ENCODE results near the gene KCNK10.

The KCNK10 gene

GRCh38 chr14:88351966-88352691 lies 29.1 kb upstream of the KCNK10 start:
- TF ChIP-seq, protein P1, sequence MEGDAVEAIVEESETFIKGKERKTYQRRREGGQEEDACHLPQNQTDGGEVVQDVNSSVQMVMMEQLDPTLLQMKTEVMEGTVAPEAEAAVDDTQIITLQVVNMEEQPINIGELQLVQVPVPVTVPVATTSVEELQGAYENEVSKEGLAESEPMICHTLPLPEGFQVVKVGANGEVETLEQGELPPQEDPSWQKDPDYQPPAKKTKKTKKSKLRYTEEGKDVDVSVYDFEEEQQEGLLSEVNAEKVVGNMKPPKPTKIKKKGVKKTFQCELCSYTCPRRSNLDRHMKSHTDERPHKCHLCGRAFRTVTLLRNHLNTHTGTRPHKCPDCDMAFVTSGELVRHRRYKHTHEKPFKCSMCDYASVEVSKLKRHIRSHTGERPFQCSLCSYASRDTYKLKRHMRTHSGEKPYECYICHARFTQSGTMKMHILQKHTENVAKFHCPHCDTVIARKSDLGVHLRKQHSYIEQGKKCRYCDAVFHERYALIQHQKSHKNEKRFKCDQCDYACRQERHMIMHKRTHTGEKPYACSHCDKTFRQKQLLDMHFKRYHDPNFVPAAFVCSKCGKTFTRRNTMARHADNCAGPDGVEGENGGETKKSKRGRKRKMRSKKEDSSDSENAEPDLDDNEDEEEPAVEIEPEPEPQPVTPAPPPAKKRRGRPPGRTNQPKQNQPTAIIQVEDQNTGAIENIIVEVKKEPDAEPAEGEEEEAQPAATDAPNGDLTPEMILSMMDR (IDR thresholded peaks at IDR 0.05): no peak

GRCh38 chr14:88348546-88348945 lies 25.5 kb upstream of the KCNK10 start:
- TF ChIP-seq, protein P1 (IDR thresholded peaks at IDR 0.05): no peak

GRCh38 chr14:88346048-88346639 lies 23.1 kb upstream of the KCNK10 start:
- TF ChIP-seq, protein P1 (IDR thresholded peaks at IDR 0.05): no peak

- TF ChIP-seq, protein P1 (IDR thresholded peaks at IDR 0.05): no peak
Observed at GRCh38 chr14:88342980-88343379, 19.9 kb upstream of the KCNK10 start.

DNA sequence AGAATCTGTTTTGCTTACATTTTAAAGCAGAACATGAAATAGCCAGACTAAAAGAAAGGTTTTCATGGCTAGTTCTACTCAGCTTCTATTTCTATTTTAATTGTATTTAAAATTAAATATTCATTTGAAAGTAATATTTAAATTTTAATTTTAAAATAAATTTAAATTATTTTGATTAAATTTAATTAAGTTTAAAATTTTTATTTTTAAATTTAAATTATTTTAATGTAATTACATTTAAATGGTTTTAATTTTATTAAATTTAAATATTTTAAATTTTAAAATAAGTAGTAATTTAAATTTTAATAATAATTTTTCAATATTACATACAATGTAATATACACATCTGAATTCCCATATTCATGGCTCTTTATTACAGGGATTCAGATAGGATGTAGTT lies 17.3 kb upstream of the KCNK10 start:
- TF ChIP-seq, protein P1 (IDR thresholded peaks at IDR 0.05): no peak

GRCh38 chr14:88333036-88333435 lies 10.0 kb upstream of the KCNK10 start:
- TF ChIP-seq, protein P1 (IDR thresholded peaks at IDR 0.05): no peak

DNA sequence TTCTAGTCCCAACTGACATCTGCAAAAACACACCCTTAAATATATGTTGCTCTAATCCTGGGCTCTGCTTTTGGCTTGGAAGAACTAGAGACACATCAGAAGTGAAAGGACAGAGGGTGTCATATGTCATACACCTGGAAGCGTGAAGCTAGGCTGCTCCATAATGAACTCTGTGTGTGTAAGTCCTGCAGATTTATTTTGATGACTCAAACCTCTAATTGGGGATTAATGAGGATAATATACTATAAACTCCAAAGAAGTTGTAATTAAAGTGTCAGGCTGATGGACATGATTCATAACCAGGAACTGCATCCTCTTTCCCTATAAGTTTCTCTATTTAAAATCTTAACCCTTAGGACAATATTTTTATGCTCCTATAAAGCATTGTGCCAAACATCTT lies 4.4 kb upstream of the KCNK10 start:
- TF ChIP-seq, protein P1 (IDR thresholded peaks at IDR 0.05): no peak
